GM19372 (cell line): ENCODE data around the gene SCYGR7.
A peak's percentile ranks its signal among the peaks of the same experiment; 100 is the strongest.
"Not testable (repeated sequence)": the region's sequence is repeated elsewhere in the genome, so short reads cannot be mapped to it uniquely, and the experiment has no call there.

Experiments used
- ATAC-seq: cut with Tn5 transposase; IDR thresholded peaks from one replicate; pipeline ENCODE4 v1.9.1; 2021; ENCODE audit warnings: mild to moderate bottlenecking, low read depth, moderate library complexity; ENCODE audit not compliant: unreplicated experiment

The SCYGR7 gene

GRCh38 chr2:227756261-227756660 lies 28.1 kb downstream of the SCYGR7 start:
- ATAC-seq, result not testable (repeated sequence)

- ATAC-seq, result no peak
Measured at GRCh38 chr2:227759411-227760118, 31.4 kb downstream of the SCYGR7 start.

GRCh38 chr2:227761740-227762476 lies 33.8 kb downstream of the SCYGR7 start:
- no peak for ATAC-seq

GRCh38 chr2:227765788-227766372 lies 37.7 kb downstream of the SCYGR7 start:
- peak; percentile 28 for ATAC-seq

GRCh38 chr2:227766373-227766883 lies 38.3 kb downstream of the SCYGR7 start:
- peak; percentile 97 for ATAC-seq

- no peak for ATAC-seq
Measured at GRCh38 chr2:227767830-227768229, 39.7 kb downstream of the SCYGR7 start.

GRCh38 chr2:227772197-227772661 lies 44.1 kb downstream of the SCYGR7 start:
- no peak for ATAC-seq

GRCh38 chr2:227772932-227773331 lies 44.8 kb downstream of the SCYGR7 start:
- no peak for ATAC-seq

GRCh38 chr2:227774011-227774624 lies 46.0 kb downstream of the SCYGR7 start:
- peak; percentile 73 for ATAC-seq

- ATAC-seq, result no peak
Measured at GRCh38 chr2:227774895-227775842, 47.0 kb downstream of the SCYGR7 start.
